ENCODE data around the gene STK32C. TPM values are rescaled to one million over a fixed set of nuclear protein-coding genes. Genes with fewer than 3 reads are reported as not detected.

STK32C gene
- total RNA-seq, 4 donors from 2014 or later: 3.7 to 13.9 (median 6.7) TPM

DNA sequence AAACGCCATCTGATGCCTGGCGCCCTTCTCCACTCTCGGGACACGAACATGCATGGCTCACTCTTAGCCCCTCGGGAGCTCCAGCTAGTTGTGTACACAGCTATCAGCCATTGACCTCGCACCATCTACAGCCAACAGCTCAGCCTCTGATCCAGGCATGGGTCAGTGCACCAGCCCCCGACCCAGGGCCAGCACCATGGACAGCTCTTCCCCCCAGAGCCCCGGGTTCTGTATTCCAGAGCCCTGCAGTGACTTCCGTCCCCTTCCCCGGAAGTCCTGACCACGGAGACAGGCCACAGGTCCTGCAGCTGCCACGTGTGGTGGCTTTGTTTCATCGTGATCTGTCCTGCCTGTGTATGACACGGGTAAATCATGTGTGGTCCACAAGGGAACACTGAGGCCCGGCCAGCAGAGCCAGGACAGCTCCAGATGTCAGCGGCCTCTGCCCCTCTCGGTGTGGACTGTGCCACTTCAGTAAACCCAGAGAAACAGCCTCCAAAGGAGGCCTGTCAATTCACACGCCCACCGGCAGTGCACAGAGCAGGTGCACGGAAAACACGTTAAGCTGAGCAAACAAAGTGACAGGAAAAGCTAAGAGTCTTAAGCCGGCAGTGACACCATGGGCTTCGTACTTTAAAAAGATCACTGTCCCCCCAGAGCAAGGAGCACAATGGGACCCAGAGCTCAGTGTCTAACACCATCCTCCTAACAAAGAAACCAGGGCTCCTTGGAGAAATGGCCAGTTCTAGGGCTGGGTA is 13.0 kb downstream of the STK32C start:
- intact Hi-C loops (cut with DNase I; ENCODE audit: low total_unique reads): no loop called here
- no peak overlapping the region for H3K4me3 ChIP-seq
- ATAC-seq (no peak), DNase-seq (no peak)
- no peak overlapping the region for H3K27ac ChIP-seq
- peaks cover 0 to 3% (median 0%) of the 10 kb centered on the region in 3 donors for H3K27me3 ChIP-seq
- no peak for TF ChIP-seq CTCF (IDR thresholded peaks at IDR 0.05 in 4 of 5, conservative IDR thresholded peaks at IDR 0.05 in 1 of 5)
- no peak for TF ChIP-seq POLR2A (IDR thresholded peaks at IDR 0.05)
- in situ Hi-C loops (cut with MboI; ENCODE audit: low sequenced_read_pairs in 4 of 4): no loop called here
- H3K9me3 ChIP-seq: no peaks in the 10 kb centered on the region
- no peaks in the 10 kb centered on the region for H3K36me3 ChIP-seq
- no peaks in the 10 kb centered on the region for H3K4me1 ChIP-seq

- in situ Hi-C loops (cut with MboI; ENCODE audit: low sequenced_read_pairs in 4 of 4): no loop called here
- intact Hi-C loops (cut with DNase I; ENCODE audit: low total_unique reads): no loop called here
- Histone ChIP-seq H3K9me3 (peaks cover 0 to 4% (median 3%) of the 10 kb centered on the region in 3 donors), H3K27ac (no peak overlapping the region), H3K27me3 (peaks cover 0 to 3% (median 0%) of the 10 kb centered on the region in 3 donors), H3K4me1 (no peaks in the 10 kb centered on the region), H3K36me3 (no peaks in the 10 kb centered on the region), H3K4me3 (no peak overlapping the region)
- DNase-seq (no peak), ATAC-seq (no peak)
- TF ChIP-seq CTCF (IDR thresholded peaks at IDR 0.05 in 4 of 5, conservative IDR thresholded peaks at IDR 0.05 in 1 of 5) (no peak), POLR2A (IDR thresholded peaks at IDR 0.05) (no peak)
Observed at GRCh38 chr10:132293813-132294520, 13.8 kb downstream of the STK32C start.

GRCh38 chr10:132293201-132293812 is 14.4 kb downstream of the STK32C start:
- Histone ChIP-seq H3K27me3 (peaks cover 0 to 3% (median 0%) of the 10 kb centered on the region in 3 donors), H3K36me3 (no peaks in the 10 kb centered on the region), H3K4me3 (no peak overlapping the region), H3K27ac (no peak overlapping the region), H3K4me1 (no peaks in the 10 kb centered on the region), H3K9me3 (peaks cover 0 to 4% (median 3%) of the 10 kb centered on the region in 3 donors)
- TF ChIP-seq POLR2A (IDR thresholded peaks at IDR 0.05): no peak
- ATAC-seq (no peak), DNase-seq (no peak)
- intact Hi-C loops (cut with DNase I; ENCODE audit: low total_unique reads) (no loop called here), in situ Hi-C loops (cut with MboI; ENCODE audit: low sequenced_read_pairs in 4 of 4) (no loop called here)

DNA sequence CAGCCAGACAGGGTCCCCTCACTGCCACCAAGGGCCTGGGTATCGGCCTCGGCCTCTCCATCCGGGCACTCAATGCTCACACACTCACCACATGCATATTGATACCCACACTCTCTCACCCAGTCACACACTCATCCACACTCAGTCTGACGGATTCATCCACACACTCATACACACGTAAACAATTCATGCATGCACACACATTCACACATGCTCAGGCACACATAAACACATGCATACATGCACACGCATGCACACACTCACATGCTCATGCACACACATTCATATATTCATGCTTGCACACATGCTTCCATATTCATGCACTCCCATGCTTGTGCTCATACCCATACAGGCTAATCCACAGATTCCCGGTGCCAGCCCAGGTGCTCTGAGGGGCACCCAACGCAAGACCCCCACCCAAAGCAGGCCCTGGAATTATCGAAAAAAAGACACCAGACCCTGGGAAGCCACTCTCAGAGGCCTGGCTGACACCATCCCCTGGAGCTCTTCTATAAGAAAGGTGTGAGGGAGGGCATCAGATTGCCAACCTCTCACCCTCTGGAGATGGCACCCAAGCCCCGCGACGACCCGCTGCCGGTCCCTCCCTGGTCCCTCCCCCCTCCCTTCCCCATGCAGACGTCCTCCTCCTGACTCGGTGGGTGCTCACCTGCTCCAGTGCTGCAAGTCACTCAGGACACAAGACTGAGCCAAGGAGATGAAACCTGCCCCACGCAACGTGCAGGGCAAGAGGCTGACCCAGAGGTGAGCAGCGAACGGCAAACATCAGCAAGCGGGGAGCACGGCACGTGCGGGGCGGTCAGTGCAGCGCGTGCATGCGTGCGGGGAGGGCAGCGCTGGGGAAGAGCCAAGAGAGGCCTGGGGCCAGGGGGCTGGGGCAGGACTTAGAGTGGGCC is 15.2 kb downstream of the STK32C start:
- DNase-seq: no peak
- in situ Hi-C loops (cut with MboI; ENCODE audit: low sequenced_read_pairs in 4 of 4) (no loop called here), intact Hi-C loops (cut with DNase I; ENCODE audit: low total_unique reads) (no loop called here)
- peaks cover 0 to 3% (median 0%) of the 10 kb centered on the region in 3 donors for H3K27me3 ChIP-seq
- TF ChIP-seq POLR2A (IDR thresholded peaks at IDR 0.05) (no peak), CTCF (IDR thresholded peaks at IDR 0.05 in 4 of 5, conservative IDR thresholded peaks at IDR 0.05 in 1 of 5) (no peak)
- no peak overlapping the region for H3K27ac ChIP-seq
- H3K36me3 ChIP-seq: no peaks in the 10 kb centered on the region
- H3K4me1 ChIP-seq: no peaks in the 10 kb centered on the region
- peaks cover 0 to 4% (median 3%) of the 10 kb centered on the region in 3 donors for H3K9me3 ChIP-seq
- no peak for ATAC-seq
- H3K4me3 ChIP-seq: no peak overlapping the region

Data from gastrocnemius medialis (tissue), 4 donors.